DMS153 treated with DMSO at 0.1 percent for 48 hours (cell line): ENCODE measurements around the gene PGS1.

Experiments used
- DNase-seq: peaks from one replicate; lab custom pipeline; 2025; ENCODE audit not compliant: unreplicated experiment; lab: John Stamatoyannopoulos, UW

Gene PGS1

GRCh38 chr17:78383725-78384471 is 5.4 kb downstream of the PGS1 start:
- no peak for DNase-seq

GRCh38 chr17:78384479-78385175 is 6.2 kb downstream of the PGS1 start:
- DNase-seq = no peak

- peak; percentile 5 for DNase-seq
Measured at GRCh38 chr17:78387977-78388941, 9.8 kb downstream of the PGS1 start.

GRCh38 chr17:78390241-78391050 is 12.0 kb downstream of the PGS1 start:
- DNase-seq = no peak

- DNase-seq = no peak
Measured at GRCh38 chr17:78391051-78391431, 12.6 kb downstream of the PGS1 start.

- no peak for DNase-seq
Measured at GRCh38 chr17:78391843-78392242, 13.4 kb downstream of the PGS1 start.

GRCh38 chr17:78392295-78392694 is 13.8 kb downstream of the PGS1 start:
- DNase-seq = no peak

GRCh38 chr17:78393575-78393974 is 15.1 kb downstream of the PGS1 start:
- DNase-seq = no peak

- DNase-seq = peak; percentile 95
Measured at GRCh38 chr17:78394209-78394608, 15.8 kb downstream of the PGS1 start.

- DNase-seq = no peak
Measured at GRCh38 chr17:78395155-78395554, 16.7 kb downstream of the PGS1 start.

GRCh38 chr17:78396441-78397337 is 18.2 kb downstream of the PGS1 start:
- no peak for DNase-seq

- DNase-seq = no peak
Measured at GRCh38 chr17:78397681-78398101, 19.2 kb downstream of the PGS1 start.

GRCh38 chr17:78398390-78398789 is 19.9 kb downstream of the PGS1 start:
- DNase-seq = no peak

- DNase-seq = no peak
Measured at GRCh38 chr17:78399028-78399692, 20.7 kb downstream of the PGS1 start.

GRCh38 chr17:78399693-78400144 is 21.3 kb downstream of the PGS1 start:
- no peak for DNase-seq

- DNase-seq = no peak
Measured at GRCh38 chr17:78400581-78401240, 22.3 kb downstream of the PGS1 start.

GRCh38 chr17:78401246-78401645 is 22.8 kb downstream of the PGS1 start:
- no peak for DNase-seq

- DNase-seq = no peak
Measured at GRCh38 chr17:78401891-78402290, 23.4 kb downstream of the PGS1 start.
